OCI-LY3 (cell line): ENCODE data around the gene ATP6V0A1.

Experiments used
- EZH2phosphoT487 ChIP-seq: fragments of 200-600 bp; shearing (Covaris generic); IDR thresholded peaks from 2 replicates; pipeline ENCODE4 v1.6.1; 2018; ENCODE audit warnings: antibody characterized with exemption, mixed run types, low read depth
- TF ChIP-seq, protein P1 (sequence below): fragments of 200-600, 300-600 bp; sonication (generic); IDR thresholded peaks from 2 replicates; pipeline ENCODE4 v1.5.1; 2014; ENCODE audit warnings: antibody characterized with exemption, low read length, low read depth

GRCh38 chr17:42561897-42562387, 103.3 kb downstream of the ATP6V0A1 start, which contains the start of gene COASY:
- TF ChIP-seq, protein P1, sequence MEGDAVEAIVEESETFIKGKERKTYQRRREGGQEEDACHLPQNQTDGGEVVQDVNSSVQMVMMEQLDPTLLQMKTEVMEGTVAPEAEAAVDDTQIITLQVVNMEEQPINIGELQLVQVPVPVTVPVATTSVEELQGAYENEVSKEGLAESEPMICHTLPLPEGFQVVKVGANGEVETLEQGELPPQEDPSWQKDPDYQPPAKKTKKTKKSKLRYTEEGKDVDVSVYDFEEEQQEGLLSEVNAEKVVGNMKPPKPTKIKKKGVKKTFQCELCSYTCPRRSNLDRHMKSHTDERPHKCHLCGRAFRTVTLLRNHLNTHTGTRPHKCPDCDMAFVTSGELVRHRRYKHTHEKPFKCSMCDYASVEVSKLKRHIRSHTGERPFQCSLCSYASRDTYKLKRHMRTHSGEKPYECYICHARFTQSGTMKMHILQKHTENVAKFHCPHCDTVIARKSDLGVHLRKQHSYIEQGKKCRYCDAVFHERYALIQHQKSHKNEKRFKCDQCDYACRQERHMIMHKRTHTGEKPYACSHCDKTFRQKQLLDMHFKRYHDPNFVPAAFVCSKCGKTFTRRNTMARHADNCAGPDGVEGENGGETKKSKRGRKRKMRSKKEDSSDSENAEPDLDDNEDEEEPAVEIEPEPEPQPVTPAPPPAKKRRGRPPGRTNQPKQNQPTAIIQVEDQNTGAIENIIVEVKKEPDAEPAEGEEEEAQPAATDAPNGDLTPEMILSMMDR, result no peak
- TF ChIP-seq EZH2phosphoT487, result no peak
